ENCODE results near the gene ANAPC10.
"Not testable (repeated sequence)": the region's sequence is repeated elsewhere in the genome, so short reads cannot be mapped to it uniquely, and the experiment has no call there.

The ANAPC10 gene

GRCh38 chr4:145000656-145001055 lies 97.3 kb downstream of the ANAPC10 start:
- DNase-seq = not testable (repeated sequence)

- no peak for DNase-seq
Observed at GRCh38 chr4:144989306-144989705, 108.7 kb downstream of the ANAPC10 start.

GRCh38 chr4:144985531-144985930 lies 112.5 kb downstream of the ANAPC10 start:
- no peak for DNase-seq

- DNase-seq = no peak
Observed at GRCh38 chr4:144985014-144985413, 113.0 kb downstream of the ANAPC10 start.

DNA sequence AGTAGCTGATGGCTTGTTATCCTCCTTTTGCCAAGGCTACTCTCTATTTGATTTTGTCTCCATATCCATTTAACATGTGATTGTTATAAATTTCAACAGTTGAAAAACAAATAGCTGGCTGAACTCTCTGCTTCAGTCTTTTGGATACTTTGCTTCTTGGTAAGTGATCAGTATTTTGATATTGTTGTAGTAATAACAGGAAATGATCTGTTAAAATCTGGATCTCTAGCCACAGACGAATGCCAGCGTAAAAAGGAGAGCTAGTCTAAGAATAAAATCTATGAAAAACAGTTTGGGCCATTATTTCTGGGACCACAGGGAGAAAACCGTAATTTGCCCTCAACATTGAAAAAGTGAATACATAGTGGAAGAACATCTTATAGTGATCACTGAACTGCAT lies 113.8 kb downstream of the ANAPC10 start:
- DNase-seq = no peak

DNA sequence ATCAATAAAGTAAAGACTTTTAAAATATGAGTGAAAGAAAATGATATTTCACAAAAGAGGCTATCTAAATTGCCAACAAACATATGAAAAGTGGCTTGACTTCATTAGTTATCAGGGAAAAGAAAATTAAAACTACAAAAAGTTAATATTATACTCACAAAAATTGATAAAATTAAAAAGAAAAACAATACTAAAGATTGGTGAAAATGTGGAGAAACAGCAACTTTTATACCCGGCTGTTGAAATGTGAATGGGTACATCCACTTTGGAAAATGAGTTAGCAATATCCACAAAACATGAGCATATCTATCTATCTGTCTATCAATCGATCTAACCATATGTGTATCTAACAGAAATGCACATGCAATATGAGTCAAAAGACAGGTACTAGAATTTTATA lies 122.3 kb downstream of the ANAPC10 start:
- no peak for DNase-seq

DNA sequence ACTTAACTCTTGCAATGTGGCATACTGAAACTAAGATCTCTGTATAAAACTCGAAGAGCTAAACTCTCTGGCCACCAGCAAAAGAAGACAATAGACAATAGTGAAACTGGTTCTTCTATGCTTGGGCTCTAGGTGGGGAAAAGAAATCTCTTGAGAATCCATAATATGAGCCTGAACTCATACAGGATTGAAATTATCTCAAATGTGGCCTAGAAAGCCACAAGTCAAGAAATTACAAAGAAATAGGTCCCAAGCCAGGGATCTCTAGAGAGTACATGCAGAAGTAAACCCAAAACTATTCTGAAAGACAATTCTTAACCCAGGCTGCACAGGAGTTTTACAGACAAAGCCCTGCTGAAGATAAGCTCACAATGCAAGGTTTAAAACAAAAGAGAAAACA lies 127.4 kb downstream of the ANAPC10 start:
- DNase-seq = no peak

GRCh38 chr4:144969821-144970220 lies 128.2 kb downstream of the ANAPC10 start:
- no peak for DNase-seq

DNA sequence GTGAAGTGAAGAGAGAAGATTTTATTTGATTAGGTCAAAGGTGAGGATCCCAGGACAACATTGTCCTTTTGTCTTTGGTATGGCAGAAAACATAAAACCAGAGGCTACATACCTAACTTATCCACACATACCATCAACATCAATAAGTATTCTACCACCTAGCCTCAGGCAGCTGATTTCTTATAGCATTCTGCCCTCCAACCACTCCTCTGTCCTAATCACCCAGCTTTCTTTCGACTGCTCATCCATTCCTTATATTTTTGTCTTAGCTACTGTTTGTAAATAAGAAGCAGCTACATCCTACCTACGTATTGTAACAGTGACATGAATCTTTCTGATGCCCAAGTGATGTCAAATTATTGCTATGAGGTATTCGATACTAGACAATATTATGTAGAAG lies 129.4 kb downstream of the ANAPC10 start:
- DNase-seq = no peak

DNA sequence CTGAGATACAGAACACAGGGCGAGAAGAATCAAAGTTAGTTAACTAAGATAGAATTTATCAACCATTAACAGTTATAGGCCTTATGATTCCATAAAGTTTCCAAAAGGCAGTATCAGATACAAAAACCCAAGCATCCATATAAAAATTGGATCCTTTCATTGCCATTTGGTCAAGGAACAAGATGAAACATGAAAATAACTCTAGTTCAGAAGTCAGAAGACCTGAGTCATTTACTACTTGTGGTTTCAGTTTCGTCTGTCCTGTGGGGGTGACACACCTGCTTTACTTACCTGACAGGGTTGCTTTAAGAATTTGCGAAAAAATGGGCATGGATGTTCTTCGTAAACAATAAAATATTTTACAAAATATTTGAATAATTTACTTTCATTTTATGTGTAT lies 130.8 kb downstream of the ANAPC10 start:
- DNase-seq = no peak

DNA sequence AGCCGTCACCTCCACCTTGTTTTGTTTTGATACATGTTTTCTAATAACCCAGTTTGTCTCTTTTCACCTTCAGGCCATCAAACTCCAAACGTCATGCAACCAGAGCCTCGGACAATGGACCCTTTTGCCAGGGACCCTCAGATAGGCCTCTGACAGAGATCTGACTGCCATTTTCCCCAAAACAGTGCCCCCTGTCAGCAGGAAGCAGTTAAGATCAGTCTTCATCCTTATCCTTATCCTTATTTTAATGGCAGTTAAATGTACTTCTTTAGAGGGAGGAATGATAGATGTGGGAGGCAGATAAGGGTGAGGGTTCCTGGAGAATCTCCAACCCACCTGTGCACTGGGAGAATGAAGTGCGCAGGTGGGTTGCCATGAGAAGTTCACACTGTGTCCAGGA lies 135.7 kb downstream of the ANAPC10 start:
- no peak for DNase-seq

GRCh38 chr4:144955104-144955503 lies 142.9 kb downstream of the ANAPC10 start:
- DNase-seq = no peak

DNA sequence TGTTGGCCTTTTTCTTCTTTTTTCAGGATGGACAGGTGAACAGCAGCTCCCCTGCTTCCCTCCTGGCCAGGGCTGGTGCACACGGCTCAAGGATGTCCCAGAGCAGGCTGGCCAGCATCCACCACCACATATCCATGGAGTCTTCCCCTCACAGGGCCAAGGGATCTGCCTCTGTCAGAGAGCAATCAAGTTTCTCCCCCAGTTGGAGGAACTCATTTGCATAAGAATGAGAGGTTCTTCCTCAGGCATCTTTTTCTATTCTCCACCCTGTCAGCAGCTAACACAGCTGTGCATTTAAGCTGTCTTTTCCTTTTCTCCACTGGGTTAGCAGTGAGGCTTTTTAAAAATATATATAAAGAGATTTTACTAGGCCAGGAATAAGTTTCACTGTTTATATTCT lies 143.8 kb downstream of the ANAPC10 start:
- no peak for DNase-seq

DNA sequence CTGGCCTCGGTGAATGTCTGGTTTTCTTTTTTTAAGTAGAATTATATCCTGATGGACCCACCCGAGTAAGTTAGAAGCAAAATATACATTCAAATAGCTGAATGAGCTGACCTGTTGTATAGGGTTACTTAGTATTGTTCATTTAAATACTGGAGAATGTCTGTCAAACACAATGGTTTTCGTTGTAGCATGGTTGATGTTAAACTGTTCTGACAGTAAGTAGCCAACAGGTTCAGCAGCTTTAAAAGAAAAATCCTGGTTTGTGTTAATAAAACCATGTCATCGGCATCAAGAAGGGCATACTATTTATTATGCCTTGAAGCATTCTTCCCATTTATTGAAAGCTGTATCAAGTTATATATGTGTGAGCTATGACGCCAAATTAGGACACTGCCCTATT lies 149.6 kb downstream of the ANAPC10 start:
- no peak for DNase-seq

DNA sequence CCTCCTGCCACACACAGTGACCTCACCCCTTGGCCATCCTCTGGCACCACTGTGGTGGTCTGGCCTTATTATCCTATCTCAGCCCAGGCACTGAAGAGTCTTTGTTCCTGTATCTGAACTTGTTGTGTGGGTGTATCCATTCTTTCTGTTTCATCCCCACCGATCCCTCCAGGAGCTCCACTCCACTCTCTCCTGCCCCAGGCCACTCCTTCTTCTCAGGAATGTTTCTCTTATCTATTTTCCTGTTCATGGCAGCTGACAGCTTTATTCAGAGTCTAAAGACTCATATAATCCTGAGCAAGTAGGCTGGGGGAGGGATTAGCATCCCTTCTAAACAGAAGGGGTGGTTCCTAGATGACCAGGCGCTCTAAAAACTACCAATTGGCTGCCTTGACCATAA lies 150.0 kb downstream of the ANAPC10 start:
- no peak for DNase-seq

Measured in CD4-positive, alpha-beta T cell treated with Interleukin-21 for 1 hour (primary cell).